ENCODE data around the gene HSPB2.

Gene HSPB2

GRCh38 chr11:111961389-111962300, 49.1 kb downstream of the HSPB2 start:
- H3K9ac ChIP-seq (ENCODE audit: insufficient read length, low read depth), result no peak overlapping the region
- DNase-seq (ENCODE audit: low read depth, low spot score), result no peak
- H3K4me1 ChIP-seq (ENCODE audit: insufficient read depth, insufficient read length), result no peaks in the 10 kb centered on the region
- H3K9me3 ChIP-seq (ENCODE audit: insufficient read depth, low read length), result peaks cover 10% of the 10 kb centered on the region; the same call in 1 of the 2 replicates
- H3K27me3 ChIP-seq (ENCODE audit: insufficient read depth, insufficient read length), result no peaks in the 10 kb centered on the region
- TF ChIP-seq SUZ12 (IDR thresholded peaks at IDR 0.05; ENCODE audit: extremely low read depth, insufficient read depth, insufficient read length) (no peak), YY1 (IDR thresholded peaks at IDR 0.05; ENCODE audit: insufficient read depth, insufficient read length) (no peak), ZNF274 (IDR thresholded peaks at IDR 0.05; ENCODE audit: low read depth, low read length) (no peak)
- H3K4me3 ChIP-seq (ENCODE audit: insufficient read length, low read depth), result no peak overlapping the region
- no peaks in the 10 kb centered on the region for H3K36me3 ChIP-seq (ENCODE audit: insufficient read depth, insufficient read length, low read length)
